MM.1S (cell line): ENCODE measurements around the gene MRPL54.

Source experiments
- DNase-seq: peaks from one replicate; pipeline ENCODE4 v3.0.0-alpha.2; 2015
- H2AFZ ChIP-seq: fragments of 300-600 bp; sonication (generic); 2 replicates; pipeline ENCODE4 v1.6.0; 2016; ENCODE audit warnings: antibody characterized with exemption, low read length
- H3F3A ChIP-seq: fragments of 300-600 bp; sonication (generic); 2 replicates; pipeline ENCODE4 v1.6.1; 2016; ENCODE audit warnings: mild to moderate bottlenecking, antibody characterized with exemption, low read length, moderate library complexity, mixed read lengths; ENCODE audit not compliant: insufficient read depth
- H3K27ac ChIP-seq: fragments of 300-600 bp; sonication (generic); 2 replicates; pipeline ENCODE4 v1.5.1; 2016; ENCODE audit warnings: mild to moderate bottlenecking, low read length
- H3K27me3 ChIP-seq: fragments of 300-600 bp; sonication (generic); replicated peaks from 2 replicates; pipeline ENCODE4 v1.6.0; 2016; ENCODE audit warnings: low read length; ENCODE audit not compliant: insufficient read depth
- H3K36me3 ChIP-seq: fragments of 300-600 bp; sonication (generic); replicated peaks from 2 replicates; pipeline ENCODE4 v1.6.1; 2016; ENCODE audit warnings: mild to moderate bottlenecking, low read length, mixed read lengths; ENCODE audit not compliant: insufficient read depth
- H3K4me1 ChIP-seq: fragments of 300-600 bp; sonication (generic); 2 replicates; pipeline ENCODE4 v1.6.1; 2016; ENCODE audit warnings: low read length, mixed read lengths
- H3K4me2 ChIP-seq: fragments of 300-600 bp; sonication (generic); 2 replicates; pipeline ENCODE4 v1.6.0; 2016; ENCODE audit warnings: low read depth, low read length
- H3K4me3 ChIP-seq: fragments of 300-600 bp; sonication (generic); 2 replicates; pipeline ENCODE4 v1.5.1; 2016; ENCODE audit warnings: low read length, mixed read lengths
- H3K79me2 ChIP-seq: fragments of 300-600 bp; sonication (generic); 2 replicates; pipeline ENCODE4 v1.6.1; 2016; ENCODE audit warnings: mixed run types, low read length, mixed read lengths
- H3K9ac ChIP-seq: fragments of 300-600 bp; sonication (generic); 2 replicates; pipeline ENCODE4 v1.6.1; 2016; ENCODE audit warnings: low read length, mixed read lengths
- H3K9me2 ChIP-seq: fragments of 300-600 bp; sonication (generic); replicated peaks from 2 replicates; pipeline ENCODE4 v1.6.1; 2016; ENCODE audit warnings: mild to moderate bottlenecking, low read length, mixed read lengths; ENCODE audit not compliant: insufficient read depth
- H3K9me3 ChIP-seq: fragments of 300-600 bp; sonication (generic); replicated peaks from 2 replicates; pipeline ENCODE4 v1.6.1; 2016; ENCODE audit warnings: mild to moderate bottlenecking, low read length, mixed read lengths; ENCODE audit not compliant: insufficient read depth
- H4K20me1 ChIP-seq: fragments of 300-600 bp; sonication (generic); 2 replicates; pipeline ENCODE4 v1.6.1; 2016; ENCODE audit warnings: mild to moderate bottlenecking, low read length, moderate library complexity, mixed read lengths; ENCODE audit not compliant: insufficient read depth
- CTCF ChIP-seq: fragments of 300-600 bp; sonication (generic); IDR thresholded peaks from 2 replicates; pipeline ENCODE4 v1.5.1; 2016; ENCODE audit warnings: antibody characterized with exemption, low read length, mixed read lengths
- EZH2 ChIP-seq: fragments of 300-600 bp; sonication (generic); optimal IDR thresholded peaks from 2 replicates; pipeline ENCODE3; 2017; ENCODE audit warnings: low read depth, mild to moderate bottlenecking, antibody characterized with exemption, low read length, mixed read lengths
- EZH2phosphoT487 ChIP-seq: fragments of 300-600 bp; sonication (generic); IDR thresholded peaks from 2 replicates; pipeline ENCODE4 v1.6.1; 2018; ENCODE audit warnings: antibody characterized with exemption, low read length

Gene MRPL54

GRCh38 chr19:3804429-3804828, 41.9 kb downstream of the MRPL54 start:
- Histone ChIP-seq H3K9ac (no peak overlapping the region), H3K79me2 (no peaks in the 10 kb centered on the region), H2AFZ (no peak overlapping the region), H3K36me3 (no peaks in the 10 kb centered on the region), H3K9me2 (no peaks in the 10 kb centered on the region), H3K9me3 (no peaks in the 10 kb centered on the region), H3K4me1 (no peaks in the 10 kb centered on the region), H3K27ac (no peak overlapping the region), H3K4me3 (no peak overlapping the region), H3K4me2 (no peak overlapping the region), H4K20me1 (no peaks in the 10 kb centered on the region), H3F3A (no peaks in the 10 kb centered on the region), H3K27me3 (peaks cover 95% of the 10 kb centered on the region)
- no peak for DNase-seq
- TF ChIP-seq CTCF (no peak), EZH2 (no peak), EZH2phosphoT487 (no peak)

- no peak for TF ChIP-seq EZH2phosphoT487
- no peak for TF ChIP-seq CTCF
- TF ChIP-seq EZH2: no peak
- no peaks in the 10 kb centered on the region for H3K4me1 ChIP-seq
These were observed 43.4 kb downstream of the MRPL54 start for GRCh38 chr19:3805859-3806258.

GRCh38 chr19:3807131-3807480, 44.6 kb downstream of the MRPL54 start:
- H3K79me2 ChIP-seq: no peaks in the 10 kb centered on the region
- DNase-seq: no peak
- H3K27me3 ChIP-seq: peaks cover 96% of the 10 kb centered on the region
- no peaks in the 10 kb centered on the region for H3K36me3 ChIP-seq
- H3K4me3 ChIP-seq: no peak overlapping the region
- no peak overlapping the region for H3K9ac ChIP-seq
- TF ChIP-seq CTCF: no peak
- TF ChIP-seq EZH2phosphoT487: no peak
- no peak for TF ChIP-seq EZH2
- H4K20me1 ChIP-seq: no peaks in the 10 kb centered on the region
- H3K9me2 ChIP-seq: no peaks in the 10 kb centered on the region
- H3K4me1 ChIP-seq: no peaks in the 10 kb centered on the region
- no peak overlapping the region for H2AFZ ChIP-seq
- H3K4me2 ChIP-seq: no peak overlapping the region
- no peaks in the 10 kb centered on the region for H3K9me3 ChIP-seq
- H3F3A ChIP-seq: no peaks in the 10 kb centered on the region
- H3K27ac ChIP-seq: no peak overlapping the region

More at GRCh38 chr19:3805859-3806258, 43.4 kb downstream of the MRPL54 start:
- H3K9me2 ChIP-seq: no peaks in the 10 kb centered on the region
- H3K9me3 ChIP-seq: no peaks in the 10 kb centered on the region
- no peak overlapping the region for H3K27ac ChIP-seq
- peaks cover 96% of the 10 kb centered on the region for H3K27me3 ChIP-seq
- no peak overlapping the region for H2AFZ ChIP-seq
- no peak overlapping the region for H3K9ac ChIP-seq
- no peaks in the 10 kb centered on the region for H3F3A ChIP-seq
- no peaks in the 10 kb centered on the region for H4K20me1 ChIP-seq
- no peak overlapping the region for H3K4me3 ChIP-seq
- no peak overlapping the region for H3K4me2 ChIP-seq
- H3K79me2 ChIP-seq: no peaks in the 10 kb centered on the region
- H3K36me3 ChIP-seq: no peaks in the 10 kb centered on the region
- DNase-seq: no peak
